DOHH2 (cell line): Measurements from ENCODE around the gene TAF3.

ENCODE experiments used
- EZH2phosphoT487 ChIP-seq: fragments of 200-600 bp; sonication (generic); IDR thresholded peaks from 2 replicates; pipeline ENCODE4 v1.6.1; 2017; ENCODE audit warnings: borderline replicate concordance, mild to moderate bottlenecking, antibody characterized with exemption, low read length, moderate library complexity, mixed read lengths
- TF ChIP-seq, protein P1 (sequence below): fragments of 200-600 bp; sonication (generic); IDR thresholded peaks from one replicate; pipeline ENCODE4 v1.5.1; 2014; ENCODE audit warnings: antibody characterized with exemption, mild to moderate bottlenecking, low read depth, low read length; ENCODE audit not compliant: poor library complexity, severe bottlenecking

- TF ChIP-seq, protein P1, sequence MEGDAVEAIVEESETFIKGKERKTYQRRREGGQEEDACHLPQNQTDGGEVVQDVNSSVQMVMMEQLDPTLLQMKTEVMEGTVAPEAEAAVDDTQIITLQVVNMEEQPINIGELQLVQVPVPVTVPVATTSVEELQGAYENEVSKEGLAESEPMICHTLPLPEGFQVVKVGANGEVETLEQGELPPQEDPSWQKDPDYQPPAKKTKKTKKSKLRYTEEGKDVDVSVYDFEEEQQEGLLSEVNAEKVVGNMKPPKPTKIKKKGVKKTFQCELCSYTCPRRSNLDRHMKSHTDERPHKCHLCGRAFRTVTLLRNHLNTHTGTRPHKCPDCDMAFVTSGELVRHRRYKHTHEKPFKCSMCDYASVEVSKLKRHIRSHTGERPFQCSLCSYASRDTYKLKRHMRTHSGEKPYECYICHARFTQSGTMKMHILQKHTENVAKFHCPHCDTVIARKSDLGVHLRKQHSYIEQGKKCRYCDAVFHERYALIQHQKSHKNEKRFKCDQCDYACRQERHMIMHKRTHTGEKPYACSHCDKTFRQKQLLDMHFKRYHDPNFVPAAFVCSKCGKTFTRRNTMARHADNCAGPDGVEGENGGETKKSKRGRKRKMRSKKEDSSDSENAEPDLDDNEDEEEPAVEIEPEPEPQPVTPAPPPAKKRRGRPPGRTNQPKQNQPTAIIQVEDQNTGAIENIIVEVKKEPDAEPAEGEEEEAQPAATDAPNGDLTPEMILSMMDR: no peak
- TF ChIP-seq EZH2phosphoT487: no peak
Measured at GRCh38 chr10:7903851-7904250, 85.5 kb downstream of the TAF3 start.
